Astrocyte (in vitro differentiated cells and primary cell): Measurements from ENCODE around the gene LCOR. TPM values are rescaled to one million over a fixed set of nuclear protein-coding genes. Genes with fewer than 3 reads are reported as not detected.

ENCODE experiments used
- DNase-seq: peaks from one replicate; pipeline ENCODE4 v3.0.0-alpha.2; 2010; ENCODE audit warnings: low read depth
- FAIRE-seq: peaks from 2 replicates; lab custom pipeline; 2011; peaks lifted over from hg19 to GRCh38; lab: Jason Lieb, UNC
- H2AFZ ChIP-seq: 2 replicates; pipeline ENCODE4 v1.6.0; 2012; ENCODE audit warnings: low read depth, low read length, inconsistent platforms
- H3K27ac ChIP-seq: 2 replicates; pipeline ENCODE4 v1.5.1; 2011; ENCODE audit warnings: low read depth, low read length, inconsistent platforms
- H3K27me3 ChIP-seq: 2 replicates; pipeline ENCODE4 v1.6.0; 2011; ENCODE audit warnings: low read length, inconsistent platforms; ENCODE audit not compliant: insufficient read depth
- H3K36me3 ChIP-seq: 2 replicates; pipeline ENCODE4 v1.5.1; 2011; ENCODE audit warnings: low read length, inconsistent platforms; ENCODE audit not compliant: insufficient read depth
- H3K4me1 ChIP-seq: 2 replicates; pipeline ENCODE4 v1.5.1; 2011; ENCODE audit warnings: low read length, inconsistent platforms; ENCODE audit not compliant: insufficient read depth
- H3K4me2 ChIP-seq: 2 replicates; pipeline ENCODE4 v1.6.0; 2012; ENCODE audit warnings: low read length, inconsistent platforms
- H3K4me3 ChIP-seq: 2 replicates; pipeline ENCODE4 v1.5.1; 2011; ENCODE audit warnings: low read depth, mild to moderate bottlenecking, low read length, inconsistent platforms; ENCODE audit not compliant: insufficient read depth
- H3K79me2 ChIP-seq: 2 replicates; pipeline ENCODE4 v1.6.0; 2012; ENCODE audit warnings: mild to moderate bottlenecking, low read length, inconsistent platforms; ENCODE audit not compliant: insufficient read depth
- H3K9ac ChIP-seq: 2 replicates; pipeline ENCODE4 v1.6.0; 2012; ENCODE audit warnings: mild to moderate bottlenecking, low read length, inconsistent platforms
- H3K9me3 ChIP-seq: 2 replicates; pipeline ENCODE4 v1.5.1; 2012; ENCODE audit warnings: low read depth, mild to moderate bottlenecking, low read length, inconsistent platforms; ENCODE audit not compliant: insufficient read depth
- H4K20me1 ChIP-seq: 2 replicates; pipeline ENCODE4 v1.6.0; 2012; ENCODE audit warnings: low read length, inconsistent platforms; ENCODE audit not compliant: insufficient read depth
- H3K27ac Mint-ChIP-seq: one replicate; pipeline ENCODE4 v1.8.0; 2021; ENCODE audit warnings: mild to moderate bottlenecking, mixed read lengths; ENCODE audit not compliant: unreplicated experiment
- H3K27me3 Mint-ChIP-seq: one replicate; pipeline ENCODE4 v1.8.0; 2021; ENCODE audit warnings: low read depth, mixed read lengths; ENCODE audit not compliant: unreplicated experiment
- H3K36me3 Mint-ChIP-seq: one replicate; pipeline ENCODE4 v1.8.0; 2021; ENCODE audit warnings: low read depth, mixed read lengths; ENCODE audit not compliant: unreplicated experiment
- H3K4me1 Mint-ChIP-seq: one replicate; pipeline ENCODE4 v1.8.0; 2021; ENCODE audit warnings: low read depth, mixed read lengths; ENCODE audit not compliant: unreplicated experiment
- H3K4me3 Mint-ChIP-seq: one replicate; pipeline ENCODE4 v1.8.0; 2021; ENCODE audit warnings: mild to moderate bottlenecking, moderate library complexity, mixed read lengths; ENCODE audit not compliant: unreplicated experiment
- H3K9me3 Mint-ChIP-seq: one replicate; pipeline ENCODE4 v1.8.0; 2021; ENCODE audit warnings: mild to moderate bottlenecking, mixed read lengths; ENCODE audit not compliant: unreplicated experiment
- EZH2 ChIP-seq: IDR thresholded peaks from 2 replicates; pipeline ENCODE4 v1.6.1; 2012; ENCODE audit warnings: mild to moderate bottlenecking, low read length, inconsistent platforms; ENCODE audit not compliant: insufficient read depth
- total RNA-seq: library from RNA; stranded (reverse); gene quantifications from 2 replicates; pipeline ENCODE4 v1.2.1, GENCODE V29; 2021
- TF ChIP-seq, protein P1 (sequence below): IDR thresholded peaks from 2 replicates; pipeline ENCODE4 v1.5.1; 2011; ENCODE audit warnings: low read depth, mild to moderate bottlenecking, inconsistent platforms, low read length, moderate library complexity; ENCODE audit not compliant: insufficient read depth

The LCOR gene
- total RNA-seq, 1 donor from 2014 or later = 72.0 TPM

DNA sequence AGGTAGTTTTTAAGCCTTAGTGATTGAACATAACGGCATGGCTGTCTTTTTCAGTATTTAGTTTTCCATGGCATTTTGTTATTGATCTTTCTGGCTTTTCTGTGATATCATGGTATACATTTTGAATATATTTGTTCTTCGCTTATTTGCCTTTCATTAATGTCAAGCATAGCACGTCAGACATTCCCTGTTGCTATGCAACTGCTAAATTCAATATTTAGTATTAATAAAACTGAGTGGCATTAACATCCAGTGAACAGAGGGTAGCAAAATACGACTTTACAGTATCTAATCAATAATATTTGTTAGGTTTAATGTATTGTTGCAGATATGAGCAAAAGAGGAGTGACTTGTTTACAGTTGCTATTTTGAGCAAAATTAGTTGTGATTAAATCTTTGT lies 72.5 kb downstream of the LCOR start:
- Histone ChIP-seq H3K4me2 (no peak overlapping the region), H3K79me2 (peaks cover 86% of the 10 kb centered on the region), H3K27ac (no peak overlapping the region), H2AFZ (no peak overlapping the region), H3K9me3 (no peaks in the 10 kb centered on the region), H3K9ac (no peak overlapping the region), H3K4me1 (no peaks in the 10 kb centered on the region), H3K4me3 (no peak overlapping the region), H3K27me3 (no peaks in the 10 kb centered on the region), H4K20me1 (peaks cover 76% of the 10 kb centered on the region), H3K36me3 (peaks cover 3% of the 10 kb centered on the region)
- TF ChIP-seq EZH2 = no peak
- TF ChIP-seq, protein P1, sequence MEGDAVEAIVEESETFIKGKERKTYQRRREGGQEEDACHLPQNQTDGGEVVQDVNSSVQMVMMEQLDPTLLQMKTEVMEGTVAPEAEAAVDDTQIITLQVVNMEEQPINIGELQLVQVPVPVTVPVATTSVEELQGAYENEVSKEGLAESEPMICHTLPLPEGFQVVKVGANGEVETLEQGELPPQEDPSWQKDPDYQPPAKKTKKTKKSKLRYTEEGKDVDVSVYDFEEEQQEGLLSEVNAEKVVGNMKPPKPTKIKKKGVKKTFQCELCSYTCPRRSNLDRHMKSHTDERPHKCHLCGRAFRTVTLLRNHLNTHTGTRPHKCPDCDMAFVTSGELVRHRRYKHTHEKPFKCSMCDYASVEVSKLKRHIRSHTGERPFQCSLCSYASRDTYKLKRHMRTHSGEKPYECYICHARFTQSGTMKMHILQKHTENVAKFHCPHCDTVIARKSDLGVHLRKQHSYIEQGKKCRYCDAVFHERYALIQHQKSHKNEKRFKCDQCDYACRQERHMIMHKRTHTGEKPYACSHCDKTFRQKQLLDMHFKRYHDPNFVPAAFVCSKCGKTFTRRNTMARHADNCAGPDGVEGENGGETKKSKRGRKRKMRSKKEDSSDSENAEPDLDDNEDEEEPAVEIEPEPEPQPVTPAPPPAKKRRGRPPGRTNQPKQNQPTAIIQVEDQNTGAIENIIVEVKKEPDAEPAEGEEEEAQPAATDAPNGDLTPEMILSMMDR = no peak
- Mint-ChIP-seq H3K9me3 (peaks cover 2% of the 10 kb centered on the region), H3K27me3 (no peaks in the 10 kb centered on the region), H3K36me3 (peaks cover 9% of the 10 kb centered on the region), H3K27ac (no peak overlapping the region), H3K4me1 (peaks cover 24% of the 10 kb centered on the region), H3K4me3 (no peak overlapping the region)
- no peak for FAIRE-seq
- DNase-seq = no peak

DNA sequence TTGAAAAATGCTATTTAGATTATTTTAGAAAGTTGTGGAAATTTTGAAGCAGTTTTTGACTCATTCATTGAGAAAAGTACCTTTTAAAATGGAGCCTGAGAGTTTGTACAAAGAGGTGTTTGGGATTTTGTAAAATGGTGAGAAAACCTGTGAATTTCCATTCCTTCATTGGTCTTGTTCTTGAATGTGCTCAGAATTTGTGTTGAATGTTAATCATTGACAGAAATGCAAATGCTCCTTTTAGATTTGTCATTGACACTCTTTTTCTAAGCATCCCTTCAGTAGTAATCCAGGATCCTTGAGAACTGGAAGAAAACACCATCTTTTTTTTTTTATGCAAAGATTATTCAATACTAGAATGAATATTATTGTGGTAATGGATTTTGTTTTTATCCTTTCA lies 74.8 kb downstream of the LCOR start:
- H3K4me3 Mint-ChIP-seq = no peak overlapping the region
- no peaks in the 10 kb centered on the region for H3K27me3 Mint-ChIP-seq
- no peak overlapping the region for H3K4me2 ChIP-seq
- peaks cover 29% of the 10 kb centered on the region for H3K4me1 Mint-ChIP-seq
- H3K9ac ChIP-seq = no peak overlapping the region
- peaks cover 3% of the 10 kb centered on the region for H3K36me3 ChIP-seq
- peaks cover 12% of the 10 kb centered on the region for H3K36me3 Mint-ChIP-seq
- FAIRE-seq = no peak
- peaks cover 82% of the 10 kb centered on the region for H3K79me2 ChIP-seq
- H3K4me1 ChIP-seq = no peaks in the 10 kb centered on the region
- TF ChIP-seq, protein P1 = no peak
- TF ChIP-seq EZH2 = no peak
- no peak overlapping the region for H3K27ac ChIP-seq
- no peaks in the 10 kb centered on the region for H3K9me3 ChIP-seq
- H3K4me3 ChIP-seq = no peak overlapping the region
- no peaks in the 10 kb centered on the region for H3K27me3 ChIP-seq
- DNase-seq = no peak
- H4K20me1 ChIP-seq = peaks cover 83% of the 10 kb centered on the region
- peak overlapping the region; percentile 69 for H3K27ac Mint-ChIP-seq
- H3K9me3 Mint-ChIP-seq = no peaks in the 10 kb centered on the region
- no peak overlapping the region for H2AFZ ChIP-seq

DNA sequence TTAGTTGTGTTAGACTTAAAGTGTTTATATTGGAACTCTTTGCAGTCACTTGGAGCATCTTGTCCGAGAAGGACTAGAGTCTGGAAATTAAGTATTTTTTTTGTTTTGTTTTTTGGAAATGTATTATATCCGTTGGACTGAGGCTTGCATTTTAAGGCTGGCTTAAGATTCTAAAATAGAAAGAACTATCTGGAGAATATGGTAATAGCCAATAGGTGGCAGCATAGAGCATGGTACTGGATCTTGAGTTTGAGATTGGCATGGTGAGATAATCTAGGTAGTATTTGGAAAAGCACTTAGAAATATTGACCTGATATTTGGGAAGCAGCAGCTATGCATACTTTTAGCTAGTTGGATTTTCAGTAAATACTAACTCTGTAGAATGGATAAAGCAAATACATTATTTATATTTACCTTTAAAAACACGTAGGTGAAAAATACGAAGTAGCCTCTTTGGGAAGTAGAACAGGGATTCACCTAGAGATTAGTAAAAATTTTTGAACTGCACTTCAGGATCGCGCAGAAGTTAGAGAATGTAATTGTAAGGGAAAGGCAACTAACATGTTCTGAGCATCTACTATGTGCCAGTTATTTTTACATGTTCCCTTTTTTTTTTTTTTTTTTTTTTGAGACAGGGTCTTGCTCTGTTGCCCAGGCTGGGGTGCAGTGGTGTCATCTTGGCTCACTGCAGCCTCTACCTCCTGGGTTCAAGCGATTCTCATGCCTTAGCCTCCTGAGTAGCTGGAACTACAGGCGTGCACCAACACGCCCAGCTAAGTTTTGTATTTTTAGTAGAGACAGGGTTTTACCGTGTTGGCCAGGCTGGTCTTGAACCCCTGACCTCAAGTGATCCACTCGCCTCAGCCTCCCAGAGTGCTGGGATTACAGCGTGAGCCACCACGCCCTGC lies 78.6 kb downstream of the LCOR start:
- no peak overlapping the region for H3K4me3 Mint-ChIP-seq
- H3K9me3 Mint-ChIP-seq = no peaks in the 10 kb centered on the region
- FAIRE-seq (no peak), DNase-seq (no peak)
- H3K9ac ChIP-seq = no peak overlapping the region
- H3K9me3 ChIP-seq = no peaks in the 10 kb centered on the region
- peaks cover 68% of the 10 kb centered on the region for H4K20me1 ChIP-seq
- H3K36me3 ChIP-seq = peaks cover 3% of the 10 kb centered on the region
- no peak overlapping the region for H3K4me3 ChIP-seq
- TF ChIP-seq, protein P1 = peak; percentile 67
- no peak for TF ChIP-seq EZH2
- peaks cover 21% of the 10 kb centered on the region for H3K36me3 Mint-ChIP-seq
- no peak overlapping the region for H2AFZ ChIP-seq
- H3K27me3 ChIP-seq = no peaks in the 10 kb centered on the region
- H3K27ac ChIP-seq = no peak overlapping the region
- H3K79me2 ChIP-seq = peaks cover 76% of the 10 kb centered on the region
- H3K4me1 ChIP-seq = no peaks in the 10 kb centered on the region
- no peak overlapping the region for H3K4me2 ChIP-seq
- no peak overlapping the region for H3K27ac Mint-ChIP-seq
- no peaks in the 10 kb centered on the region for H3K27me3 Mint-ChIP-seq
- H3K4me1 Mint-ChIP-seq = peaks cover 23% of the 10 kb centered on the region
